ENCODE data around the gene TOMT. TPM values are rescaled to one million over a fixed set of nuclear protein-coding genes. Genes with fewer than 3 reads are reported as not detected.

TOMT gene
- total RNA-seq, 1 experiment from 2014 or later, result not detected

GRCh38 chr11:72135891-72136683, 30.4 kb downstream of the TOMT start:
- peaks cover 3% of the 10 kb centered on the region for H3K4me1 Mint-ChIP-seq (ENCODE audit: low read depth, unreplicated experiment)
- no peak for DNase-seq
- no peak overlapping the region for H3K27ac Mint-ChIP-seq (ENCODE audit: unreplicated experiment)
- peaks cover 27% of the 10 kb centered on the region for H3K27me3 Mint-ChIP-seq (ENCODE audit: unreplicated experiment)
- no peak overlapping the region for H3K4me3 Mint-ChIP-seq (ENCODE audit: low read depth, unreplicated experiment)
- TF ChIP-seq CTCF (IDR thresholded peaks at IDR 0.05; ENCODE audit: unreplicated experiment), result no peak
- no peaks in the 10 kb centered on the region for H3K36me3 Mint-ChIP-seq (ENCODE audit: insufficient read depth, unreplicated experiment)
- BruUV-seq (replicated peaks), result no TSS peak
- CTCF ChIA-PET, result interaction anchor here (0.7 kb wide), 1 partner anchor 17 kb away, joined by 3 read pairs; no protein-coding TSS in a partner anchor
- intact Hi-C loops (cut with micrococcal nuclease; ENCODE audit: unreplicated experiment), result no loop called here
- H3K9me3 Mint-ChIP-seq (ENCODE audit: low read depth, unreplicated experiment), result peaks cover 2% of the 10 kb centered on the region

GRCh38 chr11:72136684-72137262, 31.0 kb downstream of the TOMT start:
- CTCF ChIA-PET, result interaction anchor here (0.7 kb wide), 1 partner anchor 1365 kb away, joined by 4 read pairs; no protein-coding TSS in a partner anchor
- Mint-ChIP-seq H3K27me3 (ENCODE audit: unreplicated experiment) (peaks cover 34% of the 10 kb centered on the region), H3K4me3 (ENCODE audit: low read depth, unreplicated experiment) (no peak overlapping the region), H3K36me3 (ENCODE audit: insufficient read depth, unreplicated experiment) (no peaks in the 10 kb centered on the region), H3K27ac (ENCODE audit: unreplicated experiment) (no peak overlapping the region), H3K9me3 (ENCODE audit: low read depth, unreplicated experiment) (peaks cover 2% of the 10 kb centered on the region), H3K4me1 (ENCODE audit: low read depth, unreplicated experiment) (peaks cover 10% of the 10 kb centered on the region)
- no TSS peak for BruUV-seq (replicated peaks)
- no peak for TF ChIP-seq CTCF (IDR thresholded peaks at IDR 0.05; ENCODE audit: unreplicated experiment)
- intact Hi-C loops (cut with micrococcal nuclease; ENCODE audit: unreplicated experiment), result no loop called here
- no peak for DNase-seq

GRCh38 chr11:72138821-72139390, 33.2 kb downstream of the TOMT start:
- Mint-ChIP-seq H3K4me3 (ENCODE audit: low read depth, unreplicated experiment) (no peak overlapping the region), H3K27me3 (ENCODE audit: unreplicated experiment) (peaks cover 19% of the 10 kb centered on the region), H3K27ac (ENCODE audit: unreplicated experiment) (no peak overlapping the region), H3K9me3 (ENCODE audit: low read depth, unreplicated experiment) (peaks cover 2% of the 10 kb centered on the region), H3K36me3 (ENCODE audit: insufficient read depth, unreplicated experiment) (no peaks in the 10 kb centered on the region), H3K4me1 (ENCODE audit: low read depth, unreplicated experiment) (peaks cover 14% of the 10 kb centered on the region)
- no TSS peak for BruUV-seq (replicated peaks)
- CTCF ChIA-PET, result no interaction called here
- intact Hi-C loops (cut with micrococcal nuclease; ENCODE audit: unreplicated experiment), result no loop called here
- no peak for DNase-seq
- TF ChIP-seq CTCF (IDR thresholded peaks at IDR 0.05; ENCODE audit: unreplicated experiment), result no peak

- CTCF ChIA-PET, result no interaction called here
- no peak overlapping the region for H3K4me3 Mint-ChIP-seq (ENCODE audit: low read depth, unreplicated experiment)
- peaks cover 16% of the 10 kb centered on the region for H3K27me3 Mint-ChIP-seq (ENCODE audit: unreplicated experiment)
- no peak overlapping the region for H3K27ac Mint-ChIP-seq (ENCODE audit: unreplicated experiment)
- DNase-seq, result no peak
- no peaks in the 10 kb centered on the region for H3K36me3 Mint-ChIP-seq (ENCODE audit: insufficient read depth, unreplicated experiment)
- intact Hi-C loops (cut with micrococcal nuclease; ENCODE audit: unreplicated experiment), result no loop called here
- BruUV-seq (replicated peaks), result no TSS peak
- no peak for TF ChIP-seq CTCF (IDR thresholded peaks at IDR 0.05; ENCODE audit: unreplicated experiment)
- peaks cover 2% of the 10 kb centered on the region for H3K9me3 Mint-ChIP-seq (ENCODE audit: low read depth, unreplicated experiment)
- H3K4me1 Mint-ChIP-seq (ENCODE audit: low read depth, unreplicated experiment), result peaks cover 14% of the 10 kb centered on the region
Measured at GRCh38 chr11:72139500-72139899, 33.8 kb downstream of the TOMT start.
